Esophagus muscularis mucosa (tissue), 4 donors: ENCODE data around the gene KRR1. TPM values are rescaled to one million over a fixed set of nuclear protein-coding genes. Genes with fewer than 3 reads are reported as not detected.

Experiments
- DNase-seq: peaks from one replicate; pipeline ENCODE4 v3.0.0-alpha.2; 2017; ENCODE audit errors: extremely low spot score
- H3K27ac ChIP-seq, 4 donors: fragments of 200-600 bp; sonication (generic); replicated peaks in 1 of 4; 1 replicate in 3 of 4; 2 replicates in 1 of 4; pipeline ENCODE4 v1.5.1; 2016 to 2019; ENCODE audit warnings: mild to moderate bottlenecking in 1 of 4
- H3K27me3 ChIP-seq, 4 donors: fragments of 200-600 bp; sonication (generic); one replicate each; pipeline versions ENCODE4 v1.5.1 to v1.6.0; 2016 to 2019
- H3K36me3 ChIP-seq, 4 donors: fragments of 200-600 bp; sonication (generic); one replicate each; pipeline ENCODE4 v1.5.1; 2016 to 2019
- H3K4me1 ChIP-seq, 4 donors: fragments of 200-600 bp; sonication (generic); one replicate each; pipeline ENCODE4 v1.5.1; 2016 to 2019
- H3K4me3 ChIP-seq, 4 donors: fragments of 200-600 bp; sonication (generic); 1 replicate in 2 of 4; 2 replicates in 2 of 4; pipeline ENCODE4 v1.5.1; 2016 to 2019; ENCODE audit warnings: mild to moderate bottlenecking in 4 of 4, moderate library complexity in 1 of 4
- H3K9me3 ChIP-seq, 4 donors: fragments of 200-600 bp; sonication (generic); 1 replicate in 3 of 4; 2 replicates in 1 of 4; pipeline ENCODE4 v1.5.1; 2016 to 2019
- CTCF ChIP-seq, 3 experiments: fragments of 200-600 bp in 2 of 3; fragments of 450-650 bp in 1 of 3; sonication (generic) in 2 of 3; IDR thresholded peaks; one replicate each; pipeline ENCODE4 v1.5.1; 2017 to 2019; ENCODE audit warnings: antibody characterized with exemption in 3 of 3, mild to moderate bottlenecking in 2 of 3, moderate library complexity in 1 of 3
- EP300 ChIP-seq: sonication (generic); formaldehyde crosslinking; IDR thresholded peaks from one replicate; pipeline ENCODE4 v1.6.1; 2017; ENCODE audit warnings: antibody characterized with exemption
- POLR2A ChIP-seq: fragments of 450-650 bp; IDR thresholded peaks from one replicate; pipeline ENCODE4 v1.6.1; 2017; ENCODE audit warnings: antibody characterized with exemption, moderate library complexity, mild to moderate bottlenecking, low read depth
- POLR2AphosphoS5 ChIP-seq, 2 donors: sonication (generic); formaldehyde crosslinking; IDR thresholded peaks; one replicate each; pipeline ENCODE4 v1.6.1; 2017; ENCODE audit warnings: antibody characterized with exemption in 2 of 2
- WGBS: methylation state at CpG from one replicate; pipeline ENCODE4 v1.1.5; 2018; 5-methylcytosine and 5-hydroxymethylcytosine counted together
- intact Hi-C: fragments of 100-400 bp; cut with DNase I; formaldehyde crosslinking; loops from one replicate; pipeline ENCODE4 v1.15.1; 2023
- total RNA-seq, 4 donors: library from RNA; depleted of rRNA; stranded (reverse); fragments of >200 nt; gene quantifications; one replicate each; pipeline versions ENCODE4 v1.1.0 to v1.2.1, GENCODE V29; 2016

The KRR1 gene
- total RNA-seq, 4 donors from 2014 or later, result 17.9 to 37.4 (median 23.8) TPM

- intact Hi-C loops, result no loop called here
- no peak for DNase-seq
- no peak overlapping the region for H3K4me3 ChIP-seq
- H3K27ac ChIP-seq, result no peak overlapping the region
- no peaks in the 10 kb centered on the region for H3K27me3 ChIP-seq
- no peaks in the 10 kb centered on the region for H3K36me3 ChIP-seq
- TF ChIP-seq EP300 (no peak), POLR2AphosphoS5 (IDR thresholded peaks at IDR 0.05) (no peak), CTCF (IDR thresholded peaks at IDR 0.05) (no peak), POLR2A (no peak)
- H3K9me3 ChIP-seq, result no peaks in the 10 kb centered on the region
- WGBS, result 100% methylated on average over 1 of the region's 1 CpG
- peaks cover 20 to 46% (median 32%) of the 10 kb centered on the region in 4 donors for H3K4me1 ChIP-seq
Observed at GRCh38 chr12:75554556-75554880, 43.1 kb upstream of the KRR1 start.

- no peak for DNase-seq
- intact Hi-C loops, result no loop called here
- peaks cover 20 to 46% (median 34%) of the 10 kb centered on the region in 4 donors for H3K4me1 ChIP-seq
- no peaks in the 10 kb centered on the region for H3K9me3 ChIP-seq
- H3K4me3 ChIP-seq, result no peak overlapping the region
- TF ChIP-seq CTCF (IDR thresholded peaks at IDR 0.05), result no peak
- TF ChIP-seq EP300, result no peak
- no peak for TF ChIP-seq POLR2AphosphoS5 (IDR thresholded peaks at IDR 0.05)
- TF ChIP-seq POLR2A, result no peak
- WGBS, result 59% methylated on average over 3 of the region's 3 CpGs
- H3K27me3 ChIP-seq, result no peaks in the 10 kb centered on the region
- H3K36me3 ChIP-seq, result no peaks in the 10 kb centered on the region
- H3K27ac ChIP-seq, result peak overlapping the region in 1 of 4 donors; percentile 5
Observed at GRCh38 chr12:75553836-75554555, 42.6 kb upstream of the KRR1 start.

- H3K4me1 ChIP-seq, result peaks cover 20 to 46% (median 34%) of the 10 kb centered on the region in 4 donors
- no peak for DNase-seq
- H3K4me3 ChIP-seq, result no peak overlapping the region
- 36% methylated on average over 1 of the region's 1 CpG for WGBS
- no peak for TF ChIP-seq CTCF (IDR thresholded peaks at IDR 0.05)
- no peak for TF ChIP-seq POLR2AphosphoS5 (IDR thresholded peaks at IDR 0.05)
- TF ChIP-seq POLR2A, result no peak
- TF ChIP-seq EP300, result no peak
- no peaks in the 10 kb centered on the region for H3K36me3 ChIP-seq
- no peaks in the 10 kb centered on the region for H3K27me3 ChIP-seq
- peak overlapping the region in 1 of 4 donors; percentile 5 for H3K27ac ChIP-seq
- intact Hi-C loops, result no loop called here
- H3K9me3 ChIP-seq, result no peaks in the 10 kb centered on the region
Observed at GRCh38 chr12:75553398-75553797, 42.0 kb upstream of the KRR1 start.

GRCh38 chr12:75551477-75551876, 40.1 kb upstream of the KRR1 start:
- intact Hi-C loops, result no loop called here
- Histone ChIP-seq H3K4me1 (peaks cover 20 to 46% (median 34%) of the 10 kb centered on the region in 4 donors), H3K4me3 (no peak overlapping the region), H3K27ac (peak overlapping the region in 1 of 4 donors; percentile 14), H3K36me3 (no peaks in the 10 kb centered on the region), H3K9me3 (no peaks in the 10 kb centered on the region), H3K27me3 (no peaks in the 10 kb centered on the region)
- no peak for DNase-seq
- TF ChIP-seq EP300, result no peak
- no peak for TF ChIP-seq CTCF (IDR thresholded peaks at IDR 0.05)
- TF ChIP-seq POLR2AphosphoS5 (IDR thresholded peaks at IDR 0.05), result no peak
- no peak for TF ChIP-seq POLR2A
